ENCODE results near the gene CPS1. TPM values are rescaled to one million over a fixed set of nuclear protein-coding genes. Genes with fewer than 3 reads are reported as not detected.

Gene CPS1
- total RNA-seq, 1 donor from 2014 or later, result 0.18 TPM

Other genes starting within 250 kb of the CPS1 start
- gene MYL1, start 241.4 kb upstream of the CPS1 start, total RNA-seq, result not detected in 2 replicates
- gene LANCL1, start 79.8 kb upstream of the CPS1 start, total RNA-seq, result 27.3 and 33.6 TPM in 2 replicates